HepG2 (cell line): ENCODE data around the gene CDC42EP1. TPM values are rescaled to one million over a fixed set of nuclear protein-coding genes. Genes with fewer than 3 reads are reported as not detected.

Source experiments
- ATAC-seq: fragments of 200-7000 bp; cut with Tn5 transposase; 3 replicates; pipeline ENCODE4 v1.9.1; 2020; ENCODE audit warnings: mild to moderate bottlenecking, moderate library complexity
- BruUV-seq: library from RNA; stranded (reverse); fragments of 400-500 nt; replicated peaks from 2 replicates; lab custom pipeline; 2021; lab: Mats Ljungman, UMichigan
- CTCF ChIA-PET: fragments of 300-600 bp; formaldehyde crosslinking; extraction: SDS; loops from one replicate; lab custom pipeline; 2021; ENCODE audit warnings: low total read pairs, inconsistent platforms, low intra/inter-chr PET ratio; lab: Yijun Ruan, JAX
- POLR2A ChIA-PET: fragments of 350-600 bp; sonication (Branson Sonifier 250); formaldehyde crosslinking; loops from one replicate; lab custom pipeline; 2020; ENCODE audit warnings: antibody characterized with exemption, inconsistent platforms; lab: Yijun Ruan, JAX
- DNase-seq: peaks from one replicate; pipeline ENCODE4 v3.0.0-alpha.2; 2015; ENCODE audit warnings: low spot score
- FAIRE-seq: peaks from 3 replicates; lab custom pipeline; 2011; peaks lifted over from hg19 to GRCh38; lab: Jason Lieb, UNC
- H2AFZ ChIP-seq: one replicate; pipeline ENCODE4 v1.6.1; 2011; ENCODE audit warnings: low read length, inconsistent platforms
- H3K27ac ChIP-seq: fragments of 300-600 bp; 3 replicates; pipeline ENCODE4 v1.8.0; 2011; ENCODE audit warnings: mixed run types, mild to moderate bottlenecking, mixed read lengths, low read length, inconsistent platforms; ENCODE audit not compliant: insufficient read depth; ENCODE audit errors: extremely low read length
- H3K27me3 ChIP-seq, 2 experiments: fragments of 200-600 bp in 1 of 2; 2 replicates in 1 of 2; 3 replicates in 1 of 2; pipeline versions ENCODE4 v1.6.0 to v1.8.0; 2011; ENCODE audit warnings: low read length in 2 of 2, mild to moderate bottlenecking in 2 of 2, moderate library complexity in 2 of 2, inconsistent platforms in 1 of 2; ENCODE audit not compliant: insufficient read depth in 2 of 2, control insufficient read depth in 1 of 2
- H3K36me3 ChIP-seq, 2 experiments: fragments of 200-600 bp in 1 of 2; replicated peaks in 1 of 2; 2 replicates in 1 of 2; 3 replicates in 1 of 2; pipeline versions ENCODE4 v1.5.1 to v1.8.0; 2011; ENCODE audit warnings: low read length in 2 of 2, inconsistent platforms in 1 of 2; ENCODE audit not compliant: insufficient read depth in 2 of 2, control insufficient read depth in 1 of 2
- H3K4me1 ChIP-seq: 2 replicates; pipeline ENCODE4 v1.5.1; 2012; ENCODE audit warnings: low read length, inconsistent platforms; ENCODE audit not compliant: insufficient read depth
- H3K4me2 ChIP-seq: 2 replicates; pipeline ENCODE4 v1.6.0; 2011; ENCODE audit warnings: low read depth, low read length, inconsistent platforms
- H3K4me3 ChIP-seq, 3 experiments: fragments of 200-600 bp in 1 of 3; sonication (generic), shearing (Covaris generic) in 1 of 3; replicated peaks in 1 of 3; 2 replicates each; pipeline ENCODE4 v1.5.1; 2011 to 2016; ENCODE audit warnings: low read length in 3 of 3, inconsistent platforms in 2 of 3, low read depth in 2 of 3, mild to moderate bottlenecking in 2 of 3, control low read depth in 1 of 3, mixed read lengths in 1 of 3; ENCODE audit not compliant: insufficient read depth in 1 of 3
- H3K79me2 ChIP-seq: one replicate; pipeline ENCODE4 v1.6.1; 2011; ENCODE audit warnings: low read length, inconsistent platforms; ENCODE audit not compliant: insufficient read depth
- H3K9ac ChIP-seq: 2 replicates; pipeline ENCODE4 v1.6.0; 2011; ENCODE audit warnings: mild to moderate bottlenecking, low read depth, low read length, inconsistent platforms; ENCODE audit not compliant: insufficient read depth
- H3K9me3 ChIP-seq: 2 replicates; pipeline ENCODE4 v1.5.1; 2012; ENCODE audit warnings: mild to moderate bottlenecking, low read length
- H4K20me1 ChIP-seq: 2 replicates; pipeline ENCODE4 v1.6.0; 2011; ENCODE audit warnings: inconsistent platforms, mild to moderate bottlenecking, low read length, moderate library complexity; ENCODE audit not compliant: insufficient read depth
- ETV6 ChIP-seq: sonication (generic); formaldehyde crosslinking; conservative IDR thresholded peaks from 2 replicates; pipeline ENCODE4 v1.4.0; 2020; ENCODE audit warnings: missing genetic modification reagents
- HNF4G ChIP-seq, 2 experiments: sonication (generic) in 1 of 2; formaldehyde crosslinking in 1 of 2; IDR thresholded peaks; 2 replicates each; pipeline versions ENCODE4 v1.4.0 to v1.6.1; 2011 to 2020; ENCODE audit warnings: borderline replicate concordance in 2 of 2, low read depth in 2 of 2, mild to moderate bottlenecking in 2 of 2, low read length in 1 of 2, missing genetic modification reagents in 1 of 2, moderate library complexity in 1 of 2
- HNRNPK ChIP-seq: fragments of 200-400 bp; formaldehyde crosslinking; IDR thresholded peaks from 2 replicates; pipeline ENCODE4 v1.6.1; 2018; ENCODE audit warnings: low read length, low read depth, moderate library complexity, mild to moderate bottlenecking; ENCODE audit not compliant: poor library complexity, severe bottlenecking
- MEIS1 ChIP-seq: sonication (generic); formaldehyde crosslinking; IDR thresholded peaks from 2 replicates; pipeline ENCODE4 v1.9.0; 2021; ENCODE audit warnings: mild to moderate bottlenecking, missing genetic modification reagents, moderate library complexity, borderline replicate concordance
- NFE2 ChIP-seq: sonication (generic); formaldehyde crosslinking; IDR thresholded peaks from 2 replicates; pipeline ENCODE4 v1.4.0; 2020; ENCODE audit warnings: missing genetic modification reagents
- RFXANK ChIP-seq: IDR thresholded peaks from 2 replicates; pipeline ENCODE4 v1.6.1; 2016
- SMAD3 ChIP-seq: sonication (generic); formaldehyde crosslinking; IDR thresholded peaks from 2 replicates; pipeline ENCODE4 v1.4.0; 2020; ENCODE audit warnings: missing genetic modification reagents
- SRSF4 ChIP-seq: fragments of 200-400 bp; formaldehyde crosslinking; IDR thresholded peaks from one replicate; pipeline ENCODE4 v1.6.1; 2018; ENCODE audit warnings: mild to moderate bottlenecking, low read depth, low read length, moderate library complexity; ENCODE audit not compliant: poor library complexity, severe bottlenecking
- TGIF2 ChIP-seq: IDR thresholded peaks from 2 replicates; pipeline ENCODE4 v1.6.1; 2016; ENCODE audit warnings: control low read depth, missing compliant biosample characterization
- ZNF773 ChIP-seq: sonication (generic); formaldehyde crosslinking; IDR thresholded peaks from 2 replicates; pipeline ENCODE4 v1.4.0; 2020; ENCODE audit warnings: missing genetic modification reagents, borderline replicate concordance
- WGBS: methylation state at CpG from one replicate; pipeline ENCODE4 v1.1.6; 2017; ENCODE audit warnings: low lambda C conversion rate; 5-methylcytosine and 5-hydroxymethylcytosine counted together
- in situ Hi-C: cut with HindIII; loops from 2 replicates; pipeline ENCODE4 v1.10.0; 2017; ENCODE audit warnings: low pct_unique_long_range_greater_than_20kb; ENCODE audit not compliant: extremely low pct_ligation_motif_present
- intact Hi-C: fragments of 100-400 bp; cut with micrococcal nuclease; formaldehyde crosslinking; loops from one replicate; pipeline ENCODE4 v1.10.0; 2022; ENCODE audit not compliant: unreplicated experiment
- polyA plus RNA-seq, 8 experiments: library from polyadenylated mRNA; depleted of rRNA in 3 of 8; stranded (reverse) in 7 of 8; unstranded in 1 of 8; fragments of >200 nt; fragmentation: Illumina TruSeq in 4 of 8; extraction: Trizol in 4 of 8; gene quantifications; 2 replicates each; pipeline versions ENCODE4 v1.2.1 to v1.2.3, GENCODE V29; 2011 to 2016; ENCODE audit warnings: low read depth in 4 of 8, missing spikeins in 1 of 8, mixed read lengths in 1 of 8; ENCODE audit not compliant: insufficient read depth in 1 of 8
- total RNA-seq, 5 experiments: library from RNA; depleted of rRNA; stranded (reverse); fragments of >200 nt; fragmentation: Illumina TruSeq; extraction: Trizol; gene quantifications; 2 replicates each; pipeline ENCODE4 v1.2.3, GENCODE V29; 2016; ENCODE audit warnings: low read depth in 1 of 5
- TF ChIP-seq, protein P1 (sequence below): sonication (generic); formaldehyde crosslinking; IDR thresholded peaks from 2 replicates; pipeline ENCODE4 v1.8.1; 2023; ENCODE audit warnings: mild to moderate bottlenecking, moderate library complexity, missing genetic modification reagents
- TF ChIP-seq, protein P2 (sequence below): fragments of 450-650 bp; IDR thresholded peaks from 2 replicates; pipeline ENCODE4 v1.6.1; 2017
- TF ChIP-seq, protein P3 (sequence below): sonication (generic); formaldehyde crosslinking; IDR thresholded peaks from 2 replicates; pipeline ENCODE4 v1.5.0; 2020; ENCODE audit warnings: mild to moderate bottlenecking, missing genetic modification reagents, borderline replicate concordance

Gene CDC42EP1
- total and polyA plus RNA-seq, 2 of the 13 experiments (the other 11 are each of a cell fraction or from before 2014, with no cell fraction given) = 17.1 to 29.5 TPM

DNA sequence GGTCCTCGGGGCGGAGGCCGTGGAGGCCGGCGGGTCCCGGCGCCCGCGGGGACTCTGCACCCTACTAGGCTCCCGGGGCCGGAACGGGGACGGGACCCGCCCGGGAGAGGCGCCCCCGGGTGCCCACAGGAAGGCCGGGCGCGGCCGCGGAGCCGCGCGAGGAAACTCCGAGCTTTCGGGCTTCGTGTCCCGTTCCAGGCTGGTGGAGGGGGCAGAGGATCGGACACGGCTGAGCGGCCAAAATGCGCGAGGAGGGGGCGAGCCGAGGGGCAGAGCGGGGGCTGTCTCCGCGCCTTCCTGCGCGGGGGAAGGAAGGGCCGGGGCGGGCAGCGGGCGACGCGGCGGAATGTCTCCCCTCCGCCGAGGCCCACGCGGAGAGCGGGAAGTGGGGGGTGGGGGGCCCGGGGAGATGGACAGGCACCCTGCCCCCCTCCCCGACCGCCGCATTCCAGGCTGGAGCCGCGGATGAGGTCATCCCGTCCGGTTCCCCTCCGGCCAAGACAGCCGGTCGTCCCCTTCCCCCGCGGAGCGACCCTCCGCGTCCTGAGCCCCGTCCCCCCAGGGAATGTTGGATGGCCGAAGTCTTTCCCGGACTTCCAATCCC is 430 bp downstream of the CDC42EP1 start (continued):
- TF ChIP-seq ZNF773 (CRISPR knock-in tag) (0 out of 2 replicates have a peak, but pooled peaks have one; percentile 13), HNF4G (IDR thresholded peaks at IDR 0.05; ENCODE audit: borderline replicate concordance, low read depth, low read length) (no peak), HNF4G (CRISPR knock-in tag; IDR thresholded peaks at IDR 0.05; ENCODE audit: borderline replicate concordance, low read depth) (no peak), ETV6 (CRISPR knock-in tag) (no peak), SRSF4 (no peak), TGIF2 (CRISPR knock-in tag) (no peak), NFE2 (CRISPR knock-in tag) (no peak), RFXANK (CRISPR knock-in tag) (no peak)
- TF ChIP-seq, protein P1, sequence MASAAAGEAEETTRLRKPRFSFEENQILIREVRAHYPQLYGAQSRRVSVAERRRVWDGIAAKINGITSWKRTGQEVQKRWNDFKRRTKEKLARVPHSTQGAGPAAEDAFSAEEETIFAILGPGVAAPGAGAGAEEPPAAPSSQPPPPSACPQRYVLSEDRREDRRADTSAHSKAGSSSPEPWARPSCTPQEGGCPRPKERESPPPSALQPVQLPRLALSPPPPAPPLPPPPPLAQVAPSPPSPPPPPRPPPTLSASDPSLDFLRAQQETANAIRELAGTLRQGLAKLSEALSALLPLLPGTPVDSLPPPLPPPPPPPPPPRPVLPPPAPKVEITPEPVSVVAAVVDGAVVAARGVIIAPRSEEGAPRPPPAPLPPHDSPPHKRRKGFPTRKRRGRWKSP (CRISPR knock-in tag) = no peak

DNA sequence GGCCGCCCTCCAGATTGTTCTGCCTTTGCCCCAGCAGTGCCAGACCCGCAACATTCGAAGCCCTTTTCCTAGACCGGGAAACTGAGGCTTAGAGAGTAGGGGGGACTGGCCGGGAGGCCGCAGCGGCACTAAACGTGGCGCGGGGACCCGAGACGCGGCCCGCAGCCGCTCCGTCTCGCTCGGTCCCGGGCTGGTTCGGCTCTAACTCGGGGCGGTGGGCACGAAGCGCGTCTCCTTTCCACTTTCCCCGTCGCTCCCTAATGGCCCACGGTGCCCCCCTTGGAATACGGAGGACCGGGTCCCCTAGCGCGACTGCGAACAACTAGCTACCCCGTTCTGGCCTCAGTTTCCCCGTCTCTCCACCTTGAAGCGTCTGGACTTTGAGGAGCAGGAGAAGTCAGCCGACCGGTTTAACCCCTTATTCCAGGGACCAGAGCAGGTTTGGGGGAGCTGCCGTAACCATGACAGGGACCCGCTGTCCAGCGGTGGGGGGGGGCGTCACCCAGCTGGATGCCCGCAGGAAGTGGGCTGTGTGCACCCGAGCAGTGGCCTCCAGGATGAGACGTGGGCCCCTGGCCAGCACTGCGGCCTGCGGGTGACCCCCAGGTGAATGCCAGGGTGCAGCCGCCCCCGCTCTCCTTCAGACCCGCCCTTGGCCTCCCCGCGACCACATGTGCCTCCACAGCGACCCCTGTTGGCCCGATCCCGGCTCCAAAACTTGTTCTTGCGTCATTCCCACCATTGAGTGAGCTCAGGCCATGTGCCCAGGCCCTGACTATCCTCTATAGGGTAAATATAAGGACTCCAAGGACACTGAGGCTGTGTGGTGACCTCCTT is 1.1 kb downstream of the CDC42EP1 start:
- BruUV-seq = TSS peak; percentile 74
- H3K79me2 ChIP-seq = peaks cover 55% of the 10 kb centered on the region
- WGBS = 0% methylated on average over 21 of the region's 56 CpGs
- H3K27ac ChIP-seq = peak overlapping the region; percentile 91
- peak; percentile 85 for DNase-seq
- H3K9me3 ChIP-seq = no peaks in the 10 kb centered on the region
- ATAC-seq = peak; percentile 45
- H4K20me1 ChIP-seq = peaks cover 23% of the 10 kb centered on the region
- no peaks in the 10 kb centered on the region; a peak in 2 of 5 replicates for H3K27me3 ChIP-seq
- ChIA-PET CTCF (interaction anchor here (1.2 to 4.1 kb wide), 4 partner anchors 11 to 22 kb away, joined by 3 to 39 read pairs (median 8); no protein-coding TSS in a partner anchor), POLR2A (interaction anchor here (0.7 to 17.5 kb wide), 15 partner anchors 9 to 529 kb away, joined by 3 to 976 read pairs (median 4); partner anchors contain the start of genes GGA1, LGALS2, MFNG and PDXP)
- peaks cover 3 to 17% of the 10 kb centered on the region in 2 experiments; a peak in 4 of 5 replicates for H3K36me3 ChIP-seq
- in situ Hi-C loops (no loop called here), intact Hi-C loops (no loop called here)
- peak; percentile 49 for FAIRE-seq
- peak overlapping the region; percentile 96 for H3K4me2 ChIP-seq
- H3K4me3 ChIP-seq = peak overlapping the region; percentile 91 to 98 (median 98)
- no peak overlapping the region for H2AFZ ChIP-seq
- H3K4me1 ChIP-seq = peaks cover 81% of the 10 kb centered on the region
- peak overlapping the region; percentile 99 for H3K9ac ChIP-seq
- TF ChIP-seq MEIS1 (CRISPR knock-in tag) = peak; percentile 25; the same call in 1 of the 2 replicates
- peak; percentile 85 for TF ChIP-seq SMAD3 (CRISPR knock-in tag)
- TF ChIP-seq HNRNPK = peak; percentile 8
- TF ChIP-seq, protein P2, sequence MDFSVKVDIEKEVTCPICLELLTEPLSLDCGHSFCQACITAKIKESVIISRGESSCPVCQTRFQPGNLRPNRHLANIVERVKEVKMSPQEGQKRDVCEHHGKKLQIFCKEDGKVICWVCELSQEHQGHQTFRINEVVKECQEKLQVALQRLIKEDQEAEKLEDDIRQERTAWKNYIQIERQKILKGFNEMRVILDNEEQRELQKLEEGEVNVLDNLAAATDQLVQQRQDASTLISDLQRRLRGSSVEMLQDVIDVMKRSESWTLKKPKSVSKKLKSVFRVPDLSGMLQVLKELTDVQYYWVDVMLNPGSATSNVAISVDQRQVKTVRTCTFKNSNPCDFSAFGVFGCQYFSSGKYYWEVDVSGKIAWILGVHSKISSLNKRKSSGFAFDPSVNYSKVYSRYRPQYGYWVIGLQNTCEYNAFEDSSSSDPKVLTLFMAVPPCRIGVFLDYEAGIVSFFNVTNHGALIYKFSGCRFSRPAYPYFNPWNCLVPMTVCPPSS = no peak
- TF ChIP-seq, protein P3, sequence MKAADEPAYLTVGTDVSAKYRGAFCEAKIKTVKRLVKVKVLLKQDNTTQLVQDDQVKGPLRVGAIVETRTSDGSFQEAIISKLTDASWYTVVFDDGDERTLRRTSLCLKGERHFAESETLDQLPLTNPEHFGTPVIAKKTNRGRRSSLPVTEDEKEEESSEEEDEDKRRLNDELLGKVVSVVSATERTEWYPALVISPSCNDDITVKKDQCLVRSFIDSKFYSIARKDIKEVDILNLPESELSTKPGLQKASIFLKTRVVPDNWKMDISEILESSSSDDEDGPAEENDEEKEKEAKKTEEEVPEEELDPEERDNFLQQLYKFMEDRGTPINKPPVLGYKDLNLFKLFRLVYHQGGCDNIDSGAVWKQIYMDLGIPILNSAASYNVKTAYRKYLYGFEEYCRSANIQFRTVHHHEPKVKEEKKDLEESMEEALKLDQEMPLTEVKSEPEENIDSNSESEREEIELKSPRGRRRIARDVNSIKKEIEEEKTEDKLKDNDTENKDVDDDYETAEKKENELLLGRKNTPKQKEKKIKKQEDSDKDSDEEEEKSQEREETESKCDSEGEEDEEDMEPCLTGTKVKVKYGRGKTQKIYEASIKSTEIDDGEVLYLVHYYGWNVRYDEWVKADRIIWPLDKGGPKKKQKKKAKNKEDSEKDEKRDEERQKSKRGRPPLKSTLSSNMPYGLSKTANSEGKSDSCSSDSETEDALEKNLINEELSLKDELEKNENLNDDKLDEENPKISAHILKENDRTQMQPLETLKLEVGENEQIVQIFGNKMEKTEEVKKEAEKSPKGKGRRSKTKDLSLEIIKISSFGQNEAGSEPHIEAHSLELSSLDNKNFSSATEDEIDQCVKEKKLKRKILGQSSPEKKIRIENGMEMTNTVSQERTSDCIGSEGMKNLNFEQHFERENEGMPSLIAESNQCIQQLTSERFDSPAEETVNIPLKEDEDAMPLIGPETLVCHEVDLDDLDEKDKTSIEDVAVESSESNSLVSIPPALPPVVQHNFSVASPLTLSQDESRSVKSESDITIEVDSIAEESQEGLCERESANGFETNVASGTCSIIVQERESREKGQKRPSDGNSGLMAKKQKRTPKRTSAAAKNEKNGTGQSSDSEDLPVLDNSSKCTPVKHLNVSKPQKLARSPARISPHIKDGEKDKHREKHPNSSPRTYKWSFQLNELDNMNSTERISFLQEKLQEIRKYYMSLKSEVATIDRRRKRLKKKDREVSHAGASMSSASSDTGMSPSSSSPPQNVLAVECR (CRISPR knock-in tag) = peak; percentile 85
